ENCODE measurements around the gene RING1. TPM values are rescaled to one million over a fixed set of nuclear protein-coding genes. Genes with fewer than 3 reads are reported as not detected.

The RING1 gene
- total and polyA plus RNA-seq, 2 experiments from 2014 or later = 6.4 to 16.0 TPM

DNA sequence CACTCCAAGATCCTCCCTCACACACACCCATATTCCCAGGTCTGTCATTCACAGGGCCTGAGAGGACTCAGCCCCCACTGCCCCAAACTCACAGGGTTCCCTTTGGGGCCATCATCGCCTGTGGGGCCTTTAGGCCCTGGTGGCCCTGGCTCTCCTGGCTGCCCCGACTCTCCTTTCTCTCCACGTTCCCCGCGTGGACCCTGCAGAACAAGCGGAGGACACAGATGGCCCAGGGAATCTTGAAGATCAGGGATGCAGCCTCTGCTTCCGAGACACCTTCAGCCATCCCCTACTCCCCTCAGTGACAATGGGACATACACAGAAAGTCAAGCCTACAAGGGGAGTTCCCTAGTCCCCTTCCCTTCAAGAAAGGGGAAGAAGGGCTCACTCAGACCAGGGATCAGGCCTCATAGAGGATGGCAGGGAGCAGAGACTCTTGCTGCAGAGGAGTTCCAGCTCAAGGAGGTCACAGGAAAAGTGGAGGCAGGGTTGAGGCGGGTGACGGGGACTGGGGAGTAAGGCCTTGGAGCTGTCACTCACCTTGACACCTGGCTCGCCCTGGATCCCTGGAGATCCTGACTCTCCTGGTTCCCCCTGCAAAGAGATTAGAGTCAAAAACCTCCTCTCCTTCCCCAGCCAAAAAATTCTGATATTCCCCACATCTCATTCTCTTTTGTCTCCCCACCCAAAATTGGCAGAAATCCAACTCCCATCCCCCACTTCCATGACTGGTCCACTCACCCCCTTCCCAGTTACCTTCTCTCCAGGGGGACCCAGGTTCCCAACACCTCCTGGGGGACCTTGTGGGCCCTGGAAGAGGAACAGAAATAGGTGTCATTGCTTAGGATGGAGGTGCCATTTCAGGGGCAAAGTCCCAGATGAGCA, 38.8 kb upstream of the RING1 start (continued):
- TF ChIP-seq, protein P1, sequence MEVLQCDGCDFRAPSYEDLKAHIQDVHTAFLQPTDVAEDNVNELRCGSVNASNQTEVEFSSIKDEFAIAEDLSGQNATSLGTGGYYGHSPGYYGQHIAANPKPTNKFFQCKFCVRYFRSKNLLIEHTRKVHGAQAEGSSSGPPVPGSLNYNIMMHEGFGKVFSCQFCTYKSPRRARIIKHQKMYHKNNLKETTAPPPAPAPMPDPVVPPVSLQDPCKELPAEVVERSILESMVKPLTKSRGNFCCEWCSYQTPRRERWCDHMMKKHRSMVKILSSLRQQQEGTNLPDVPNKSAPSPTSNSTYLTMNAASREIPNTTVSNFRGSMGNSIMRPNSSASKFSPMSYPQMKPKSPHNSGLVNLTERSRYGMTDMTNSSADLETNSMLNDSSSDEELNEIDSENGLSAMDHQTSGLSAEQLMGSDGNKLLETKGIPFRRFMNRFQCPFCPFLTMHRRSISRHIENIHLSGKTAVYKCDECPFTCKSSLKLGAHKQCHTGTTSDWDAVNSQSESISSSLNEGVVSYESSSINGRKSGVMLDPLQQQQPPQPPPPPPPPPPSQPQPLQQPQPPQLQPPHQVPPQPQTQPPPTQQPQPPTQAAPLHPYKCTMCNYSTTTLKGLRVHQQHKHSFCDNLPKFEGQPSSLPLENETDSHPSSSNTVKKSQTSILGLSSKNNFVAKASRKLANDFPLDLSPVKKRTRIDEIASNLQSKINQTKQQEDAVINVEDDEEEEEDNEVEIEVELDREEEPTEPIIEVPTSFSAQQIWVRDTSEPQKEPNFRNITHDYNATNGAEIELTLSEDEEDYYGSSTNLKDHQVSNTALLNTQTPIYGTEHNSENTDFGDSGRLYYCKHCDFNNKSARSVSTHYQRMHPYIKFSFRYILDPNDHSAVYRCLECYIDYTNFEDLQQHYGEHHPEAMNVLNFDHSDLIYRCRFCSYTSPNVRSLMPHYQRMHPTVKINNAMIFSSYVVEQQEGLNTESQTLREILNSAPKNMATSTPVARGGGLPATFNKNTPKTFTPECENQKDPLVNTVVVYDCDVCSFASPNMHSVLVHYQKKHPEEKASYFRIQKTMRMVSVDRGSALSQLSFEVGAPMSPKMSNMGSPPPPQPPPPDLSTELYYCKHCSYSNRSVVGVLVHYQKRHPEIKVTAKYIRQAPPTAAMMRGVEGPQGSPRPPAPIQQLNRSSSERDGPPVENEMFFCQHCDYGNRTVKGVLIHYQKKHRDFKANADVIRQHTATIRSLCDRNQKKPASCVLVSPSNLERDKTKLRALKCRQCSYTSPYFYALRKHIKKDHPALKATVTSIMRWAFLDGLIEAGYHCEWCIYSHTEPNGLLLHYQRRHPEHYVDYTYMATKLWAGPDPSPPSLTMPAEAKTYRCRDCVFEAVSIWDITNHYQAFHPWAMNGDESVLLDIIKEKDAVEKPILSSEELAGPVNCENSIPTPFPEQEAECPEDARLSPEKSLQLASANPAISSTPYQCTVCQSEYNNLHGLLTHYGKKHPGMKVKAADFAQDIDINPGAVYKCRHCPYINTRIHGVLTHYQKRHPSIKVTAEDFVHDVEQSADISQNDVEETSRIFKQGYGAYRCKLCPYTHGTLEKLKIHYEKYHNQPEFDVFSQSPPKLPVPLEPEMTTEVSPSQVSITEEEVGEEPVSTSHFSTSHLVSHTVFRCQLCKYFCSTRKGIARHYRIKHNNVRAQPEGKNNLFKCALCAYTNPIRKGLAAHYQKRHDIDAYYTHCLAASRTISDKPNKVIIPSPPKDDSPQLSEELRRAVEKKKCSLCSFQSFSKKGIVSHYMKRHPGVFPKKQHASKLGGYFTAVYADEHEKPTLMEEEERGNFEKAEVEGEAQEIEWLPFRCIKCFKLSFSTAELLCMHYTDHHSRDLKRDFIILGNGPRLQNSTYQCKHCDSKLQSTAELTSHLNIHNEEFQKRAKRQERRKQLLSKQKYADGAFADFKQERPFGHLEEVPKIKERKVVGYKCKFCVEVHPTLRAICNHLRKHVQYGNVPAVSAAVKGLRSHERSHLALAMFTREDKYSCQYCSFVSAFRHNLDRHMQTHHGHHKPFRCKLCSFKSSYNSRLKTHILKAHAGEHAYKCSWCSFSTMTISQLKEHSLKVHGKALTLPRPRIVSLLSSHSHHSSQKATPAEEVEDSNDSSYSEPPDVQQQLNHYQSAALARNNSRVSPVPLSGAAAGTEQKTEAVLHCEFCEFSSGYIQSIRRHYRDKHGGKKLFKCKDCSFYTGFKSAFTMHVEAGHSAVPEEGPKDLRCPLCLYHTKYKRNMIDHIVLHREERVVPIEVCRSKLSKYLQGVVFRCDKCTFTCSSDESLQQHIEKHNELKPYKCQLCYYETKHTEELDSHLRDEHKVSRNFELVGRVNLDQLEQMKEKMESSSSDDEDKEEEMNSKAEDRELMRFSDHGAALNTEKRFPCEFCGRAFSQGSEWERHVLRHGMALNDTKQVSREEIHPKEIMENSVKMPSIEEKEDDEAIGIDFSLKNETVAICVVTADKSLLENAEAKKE (CRISPR knock-in tag; IDR thresholded peaks at IDR 0.05) = no peak

DNA sequence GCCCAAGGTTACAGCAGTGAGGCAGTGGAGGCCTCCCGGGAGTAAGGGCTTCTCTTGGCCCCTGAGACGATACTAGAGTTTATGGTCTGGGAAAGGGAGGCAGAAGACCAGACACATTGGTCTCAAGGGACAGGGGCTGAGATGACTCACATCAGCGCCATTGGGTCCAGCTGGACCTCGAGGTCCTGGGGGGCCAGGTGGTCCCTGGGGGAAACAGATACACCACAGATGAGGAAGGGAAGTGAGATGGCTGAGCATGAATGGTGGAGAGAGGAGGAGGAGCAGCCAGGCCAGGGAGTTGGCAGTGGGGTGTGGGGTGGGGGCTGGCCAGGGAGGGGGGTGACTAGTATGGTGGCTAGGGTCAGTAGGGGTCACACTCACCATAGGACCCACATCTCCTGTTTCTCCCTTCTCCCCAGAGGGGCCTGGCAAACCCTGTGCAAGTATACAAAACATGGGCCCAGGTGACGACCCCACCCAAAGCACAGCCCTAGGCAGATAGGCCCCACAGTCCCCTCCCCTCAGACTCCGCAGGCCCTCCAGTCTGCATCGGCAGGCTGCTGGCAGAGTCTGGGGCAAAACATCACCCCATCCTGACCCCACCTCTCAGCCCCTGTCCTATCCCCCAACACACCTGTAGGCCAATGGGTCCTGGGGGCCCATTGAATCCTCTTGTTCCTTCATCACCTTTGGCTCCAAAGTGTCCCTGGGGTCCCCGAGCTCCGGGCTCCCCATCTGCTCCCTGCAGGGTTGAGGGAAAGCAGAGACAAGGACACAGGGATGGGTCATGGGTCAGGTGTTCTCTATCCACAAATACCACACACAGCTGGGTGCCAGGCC, 37.9 kb upstream of the RING1 start:
- no peaks in the 10 kb centered on the region for H3K9me2 ChIP-seq (ENCODE audit: insufficient read depth)
- no peak overlapping the region; the same call in 1 of the 2 replicates for H3K27ac Mint-ChIP-seq
- TF ChIP-seq, protein P2, sequence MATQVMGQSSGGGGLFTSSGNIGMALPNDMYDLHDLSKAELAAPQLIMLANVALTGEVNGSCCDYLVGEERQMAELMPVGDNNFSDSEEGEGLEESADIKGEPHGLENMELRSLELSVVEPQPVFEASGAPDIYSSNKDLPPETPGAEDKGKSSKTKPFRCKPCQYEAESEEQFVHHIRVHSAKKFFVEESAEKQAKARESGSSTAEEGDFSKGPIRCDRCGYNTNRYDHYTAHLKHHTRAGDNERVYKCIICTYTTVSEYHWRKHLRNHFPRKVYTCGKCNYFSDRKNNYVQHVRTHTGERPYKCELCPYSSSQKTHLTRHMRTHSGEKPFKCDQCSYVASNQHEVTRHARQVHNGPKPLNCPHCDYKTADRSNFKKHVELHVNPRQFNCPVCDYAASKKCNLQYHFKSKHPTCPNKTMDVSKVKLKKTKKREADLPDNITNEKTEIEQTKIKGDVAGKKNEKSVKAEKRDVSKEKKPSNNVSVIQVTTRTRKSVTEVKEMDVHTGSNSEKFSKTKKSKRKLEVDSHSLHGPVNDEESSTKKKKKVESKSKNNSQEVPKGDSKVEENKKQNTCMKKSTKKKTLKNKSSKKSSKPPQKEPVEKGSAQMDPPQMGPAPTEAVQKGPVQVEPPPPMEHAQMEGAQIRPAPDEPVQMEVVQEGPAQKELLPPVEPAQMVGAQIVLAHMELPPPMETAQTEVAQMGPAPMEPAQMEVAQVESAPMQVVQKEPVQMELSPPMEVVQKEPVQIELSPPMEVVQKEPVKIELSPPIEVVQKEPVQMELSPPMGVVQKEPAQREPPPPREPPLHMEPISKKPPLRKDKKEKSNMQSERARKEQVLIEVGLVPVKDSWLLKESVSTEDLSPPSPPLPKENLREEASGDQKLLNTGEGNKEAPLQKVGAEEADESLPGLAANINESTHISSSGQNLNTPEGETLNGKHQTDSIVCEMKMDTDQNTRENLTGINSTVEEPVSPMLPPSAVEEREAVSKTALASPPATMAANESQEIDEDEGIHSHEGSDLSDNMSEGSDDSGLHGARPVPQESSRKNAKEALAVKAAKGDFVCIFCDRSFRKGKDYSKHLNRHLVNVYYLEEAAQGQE (IDR thresholded peaks at IDR 0.05; ENCODE audit: unreplicated experiment) = no peak
- TF ChIP-seq EZH2 (IDR thresholded peaks at IDR 0.05; ENCODE audit: low read depth, unreplicated experiment) = no peak
- TF ChIP-seq POLR2AphosphoS5 (IDR thresholded peaks at IDR 0.05; ENCODE audit: low read depth) = no peak
- TF ChIP-seq, protein P3, sequence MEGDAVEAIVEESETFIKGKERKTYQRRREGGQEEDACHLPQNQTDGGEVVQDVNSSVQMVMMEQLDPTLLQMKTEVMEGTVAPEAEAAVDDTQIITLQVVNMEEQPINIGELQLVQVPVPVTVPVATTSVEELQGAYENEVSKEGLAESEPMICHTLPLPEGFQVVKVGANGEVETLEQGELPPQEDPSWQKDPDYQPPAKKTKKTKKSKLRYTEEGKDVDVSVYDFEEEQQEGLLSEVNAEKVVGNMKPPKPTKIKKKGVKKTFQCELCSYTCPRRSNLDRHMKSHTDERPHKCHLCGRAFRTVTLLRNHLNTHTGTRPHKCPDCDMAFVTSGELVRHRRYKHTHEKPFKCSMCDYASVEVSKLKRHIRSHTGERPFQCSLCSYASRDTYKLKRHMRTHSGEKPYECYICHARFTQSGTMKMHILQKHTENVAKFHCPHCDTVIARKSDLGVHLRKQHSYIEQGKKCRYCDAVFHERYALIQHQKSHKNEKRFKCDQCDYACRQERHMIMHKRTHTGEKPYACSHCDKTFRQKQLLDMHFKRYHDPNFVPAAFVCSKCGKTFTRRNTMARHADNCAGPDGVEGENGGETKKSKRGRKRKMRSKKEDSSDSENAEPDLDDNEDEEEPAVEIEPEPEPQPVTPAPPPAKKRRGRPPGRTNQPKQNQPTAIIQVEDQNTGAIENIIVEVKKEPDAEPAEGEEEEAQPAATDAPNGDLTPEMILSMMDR (conservative IDR thresholded peaks at IDR 0.05; ENCODE audit: low read depth in 2 of 2) = no peak
- TF ChIP-seq, protein P4, sequence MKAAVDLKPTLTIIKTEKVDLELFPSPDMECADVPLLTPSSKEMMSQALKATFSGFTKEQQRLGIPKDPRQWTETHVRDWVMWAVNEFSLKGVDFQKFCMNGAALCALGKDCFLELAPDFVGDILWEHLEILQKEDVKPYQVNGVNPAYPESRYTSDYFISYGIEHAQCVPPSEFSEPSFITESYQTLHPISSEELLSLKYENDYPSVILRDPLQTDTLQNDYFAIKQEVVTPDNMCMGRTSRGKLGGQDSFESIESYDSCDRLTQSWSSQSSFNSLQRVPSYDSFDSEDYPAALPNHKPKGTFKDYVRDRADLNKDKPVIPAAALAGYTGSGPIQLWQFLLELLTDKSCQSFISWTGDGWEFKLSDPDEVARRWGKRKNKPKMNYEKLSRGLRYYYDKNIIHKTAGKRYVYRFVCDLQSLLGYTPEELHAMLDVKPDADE (IDR thresholded peaks at IDR 0.05) = no peak
- no peak for TF ChIP-seq JUNB (IDR thresholded peaks at IDR 0.05; ENCODE audit: unreplicated experiment)
- TF ChIP-seq EZH2phosphoT487 (IDR thresholded peaks at IDR 0.05; ENCODE audit: unreplicated experiment) = no peak
- TF ChIP-seq ZNF331 (CRISPR knock-in tag; IDR thresholded peaks at IDR 0.05; ENCODE audit: low read depth) = no peak

More for the DNA sequence above, 37.9 kb upstream of the RING1 start:
- H3K4me2 ChIP-seq = no peak overlapping the region
- no peak overlapping the region for H3K27ac ChIP-seq (ENCODE audit: low read depth)
- peaks cover 16% of the 10 kb centered on the region for H3K27me3 Mint-ChIP-seq (ENCODE audit: insufficient read depth, low read depth, poor library complexity)
- H3K36me3 Mint-ChIP-seq (ENCODE audit: low read depth) = no peaks in the 10 kb centered on the region
- H2AFZ ChIP-seq = no peak overlapping the region
- no peaks in the 10 kb centered on the region for H3K27me3 ChIP-seq (ENCODE audit: insufficient read depth)
- H3K36me3 ChIP-seq (ENCODE audit: insufficient read depth) = no peaks in the 10 kb centered on the region
- H3K9me3 Mint-ChIP-seq = no peaks in the 10 kb centered on the region; the same call in 1 of the 3 replicates
- no peak overlapping the region for H3K4me3 ChIP-seq
- H4K20me1 ChIP-seq (replicated peaks; ENCODE audit: insufficient read depth) = no peaks in the 10 kb centered on the region
- H3K4me1 Mint-ChIP-seq = peaks cover 6% of the 10 kb centered on the region; the same call in 2 of the 3 replicates
- no peaks in the 10 kb centered on the region for H3F3A ChIP-seq (replicated peaks; ENCODE audit: low read depth)
- ATAC-seq (no peak), DNase-seq (ENCODE audit: low spot score) (no peak)
- no peak overlapping the region for H3K4me3 Mint-ChIP-seq
- H3K4me1 ChIP-seq (ENCODE audit: insufficient read depth) = no peaks in the 10 kb centered on the region; the same call in 1 of the 2 replicates
- H3K79me2 ChIP-seq (replicated peaks; ENCODE audit: insufficient read depth) = no peaks in the 10 kb centered on the region

All from GM23338 (cell line).